OCI-LY1 (cell line): ENCODE results near the gene VWA3A.
A peak's percentile ranks its signal among the peaks of the same experiment; 100 is the strongest.

Experiments
- CTCF ChIP-seq: fragments of 200-600 bp; sonication (generic), shearing (Covaris generic); IDR thresholded peaks from 2 replicates; pipeline ENCODE4 v1.5.1; 2017; ENCODE audit warnings: mild to moderate bottlenecking, antibody characterized with exemption, low read length, moderate library complexity, mixed read lengths
- EZH2 ChIP-seq: fragments of 200-600 bp; sonication (generic), shearing (Covaris generic); IDR thresholded peaks from 2 replicates; pipeline ENCODE4 v1.8.0; 2017; ENCODE audit warnings: borderline replicate concordance, mixed run types, mild to moderate bottlenecking, antibody characterized with exemption, low read length, moderate library complexity, mixed read lengths

GRCh38 chr16:22195695-22196558, 103.6 kb downstream of the VWA3A start:
- TF ChIP-seq CTCF = peak; percentile 93
- no peak for TF ChIP-seq EZH2
